ENCODE measurements around the gene CADM1. TPM values are rescaled to one million over a fixed set of nuclear protein-coding genes. Genes with fewer than 3 reads are reported as not detected.

The CADM1 gene
- total and polyA plus RNA-seq, 9 of the 15 experiments (the other 6 are each of a cell fraction or from before 2014, with no cell fraction given), result 0.42 TPM; not detected in 8

- Histone ChIP-seq H3K4me1 (replicated peaks in 1 of 2; ENCODE audit: control insufficient read depth in 2 of 2, insufficient read depth in 2 of 2, low read length in 2 of 2) (no peaks in the 10 kb centered on the region), H3K79me2 (ENCODE audit: control insufficient read depth, insufficient read depth, low read length) (no peaks in the 10 kb centered on the region), H2AFZ (ENCODE audit: low read depth, low read length) (no peak overlapping the region), H3K27me3 (ENCODE audit: control insufficient read depth in 2 of 2, insufficient read depth in 2 of 2, low read length in 2 of 2) (no peaks in the 10 kb centered on the region), H4K20me1 (replicated peaks; ENCODE audit: control insufficient read depth, insufficient read depth, low read length) (no peaks in the 10 kb centered on the region), H3K4me3 (no peak overlapping the region), H3K9ac (ENCODE audit: insufficient read depth in 1 of 2, low read depth in 2 of 2, low read length in 2 of 2) (no peak overlapping the region), H3K4me2 (ENCODE audit: insufficient read depth, low read length) (no peak overlapping the region), H3K27ac (ENCODE audit: extremely low read depth, low read depth, low read length) (no peak overlapping the region), H3K9me1 (ENCODE audit: control insufficient read depth, insufficient read depth, low read length) (no peaks in the 10 kb centered on the region), H3K36me3 (ENCODE audit: control insufficient read depth, insufficient read depth, low read length) (no peaks in the 10 kb centered on the region), H3K9me3 (replicated peaks; ENCODE audit: control insufficient read depth, insufficient read depth, low read depth, low read length) (no peaks in the 10 kb centered on the region)
- no peak for ATAC-seq
- no peak for DNase-seq (ENCODE audit: extremely low read depth in 1 of 4, low spot score in 3 of 4)
- intact Hi-C loops (cut with micrococcal nuclease) (no loop called here), in situ Hi-C loops (cut with MboI) (no loop called here)
- BruUV-seq (replicated peaks), result no TSS peak
- CTCF ChIA-PET (ENCODE audit: low intra/inter-chr PET ratio), result no interaction called here
- WGBS (ENCODE audit: insufficient coverage, low coverage, missing lambda C conversion rate), result 1% methylated on average over 10 of the region's 10 CpGs
- POLR2A ChIA-PET, result no interaction called here
- no peak for FAIRE-seq
- TF ChIP-seq GABPB1 (CRISPR knock-in tag; IDR thresholded peaks at IDR 0.05), result no peak
- TF ChIP-seq STAT5B (CRISPR knock-in tag; IDR thresholded peaks at IDR 0.05), result no peak
- TF ChIP-seq MCM2 (IDR thresholded peaks at IDR 0.05; ENCODE audit: low read depth), result no peak
- no peak for TF ChIP-seq ATF6 (CRISPR knock-in tag; IDR thresholded peaks at IDR 0.05)
- no peak for TF ChIP-seq ATF7 (IDR thresholded peaks at IDR 0.05)
- no peak for TF ChIP-seq SMC3 (conservative IDR thresholded peaks at IDR 0.05; ENCODE audit: insufficient read depth, low read depth, low read length)
- no peak for TF ChIP-seq HMG20A (CRISPR knock-in tag; conservative IDR thresholded peaks at IDR 0.05)
- no peak for TF ChIP-seq ETS2 (tag; IDR thresholded peaks at IDR 0.05; ENCODE audit: borderline replicate concordance, poor library complexity, severe bottlenecking)
- no peak for TF ChIP-seq PTTG1 (tag; IDR thresholded peaks at IDR 0.05; ENCODE audit: low read depth)
- no peak for TF ChIP-seq ZNF134 (CRISPR knock-in tag; conservative IDR thresholded peaks at IDR 0.05)
- TF ChIP-seq ZEB2 (IDR thresholded peaks at IDR 0.05), result no peak
- no peak for TF ChIP-seq MYBL2 (IDR thresholded peaks at IDR 0.05; ENCODE audit: low read depth)
- no peak for TF ChIP-seq MYBL2 (CRISPR knock-in tag; IDR thresholded peaks at IDR 0.05; ENCODE audit: borderline replicate concordance)
- no peak for TF ChIP-seq MLX (CRISPR knock-in tag; conservative IDR thresholded peaks at IDR 0.05)
- TF ChIP-seq NELFE (IDR thresholded peaks at IDR 0.05; ENCODE audit: insufficient read depth, insufficient read length), result no peak
These were observed 44.8 kb upstream of the CADM1 start for GRCh38 chr11:115548878-115549528.

Measured in K562 (cell line).